Measurements from ENCODE around the gene ASB15.

ASB15 gene

GRCh38 chr7:123666492-123666891, 64.9 kb downstream of the ASB15 start:
- no peak for FAIRE-seq

- no peak for FAIRE-seq
Observed at GRCh38 chr7:123669485-123669884, 67.9 kb downstream of the ASB15 start.

GRCh38 chr7:123673137-123673732, 71.6 kb downstream of the ASB15 start:
- no peak for FAIRE-seq

GRCh38 chr7:123673752-123674398, 72.3 kb downstream of the ASB15 start:
- no peak for FAIRE-seq

- no peak for FAIRE-seq
Observed at GRCh38 chr7:123674399-123675180, 73.0 kb downstream of the ASB15 start.

GRCh38 chr7:123675181-123675473, 73.5 kb downstream of the ASB15 start:
- FAIRE-seq: no peak

- FAIRE-seq: no peak
Observed at GRCh38 chr7:123677061-123677715, 75.6 kb downstream of the ASB15 start.

- no peak for FAIRE-seq
Observed at GRCh38 chr7:123679614-123680013, 78.0 kb downstream of the ASB15 start.

GRCh38 chr7:123680580-123680979, 79.0 kb downstream of the ASB15 start:
- no peak for FAIRE-seq

- no peak for FAIRE-seq
Observed at GRCh38 chr7:123681561-123681960, 79.9 kb downstream of the ASB15 start.

- FAIRE-seq: peak; percentile 92
Observed at GRCh38 chr7:123682690-123683089, 81.1 kb downstream of the ASB15 start.

GRCh38 chr7:123687161-123687560, 85.5 kb downstream of the ASB15 start:
- FAIRE-seq: no peak

GRCh38 chr7:123687727-123688126, 86.1 kb downstream of the ASB15 start:
- no peak for FAIRE-seq

All from colon (tissue), 2 donors.